Stimulated activated CD8-positive, alpha-beta memory T cell treated with anti-CD3 and anti-CD28 coated beads, Interleukin-15, amount 100 ng/mL, for 24 hours (primary cell): ENCODE data around the gene RALBP1.

Source experiments
- DNase-seq: peaks from one replicate; pipeline ENCODE4 v3.0.0-alpha.2; 2020; ENCODE audit warnings: low read depth

RALBP1 gene

DNA sequence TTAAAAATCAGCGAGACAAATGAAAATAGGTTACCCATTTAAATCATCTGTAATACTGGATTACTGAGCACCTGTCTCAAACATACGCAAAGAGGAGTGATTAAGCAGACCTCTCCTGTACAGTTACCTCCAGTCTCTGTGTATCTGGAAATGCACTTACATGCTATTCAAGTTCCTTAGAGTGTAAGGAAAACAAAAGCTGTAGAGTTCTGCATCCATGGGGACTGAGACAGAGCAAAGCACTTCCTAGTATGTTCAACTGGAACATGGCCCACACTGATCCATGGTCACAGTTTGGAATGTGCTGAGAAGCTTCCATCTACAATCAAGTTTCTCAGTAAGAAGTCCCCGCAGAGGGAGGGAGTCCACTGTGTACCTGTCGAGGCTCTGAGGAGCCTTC lies 75.1 kb downstream of the RALBP1 start:
- no peak for DNase-seq

DNA sequence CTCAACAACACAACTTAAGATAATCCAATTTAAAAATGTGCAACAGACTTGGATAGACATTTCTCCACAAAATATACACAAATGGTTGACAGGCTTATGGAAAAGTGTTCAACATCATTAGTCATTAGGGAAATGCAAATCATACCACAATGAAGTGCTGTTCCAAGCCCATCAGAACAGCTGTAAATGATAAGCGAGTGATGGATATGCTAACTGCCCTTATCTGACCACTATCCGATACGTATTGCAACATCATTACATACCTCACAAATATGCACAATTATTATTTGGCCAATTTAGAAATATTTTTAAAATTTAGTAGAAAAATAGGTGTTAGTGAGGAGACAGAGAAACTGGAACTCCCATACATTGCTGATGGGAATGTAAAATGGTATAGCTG lies 76.9 kb downstream of the RALBP1 start:
- DNase-seq, result no peak

- no peak for DNase-seq
These were observed 77.3 kb downstream of the RALBP1 start for GRCh38 chr18:9552616-9553015.

DNA sequence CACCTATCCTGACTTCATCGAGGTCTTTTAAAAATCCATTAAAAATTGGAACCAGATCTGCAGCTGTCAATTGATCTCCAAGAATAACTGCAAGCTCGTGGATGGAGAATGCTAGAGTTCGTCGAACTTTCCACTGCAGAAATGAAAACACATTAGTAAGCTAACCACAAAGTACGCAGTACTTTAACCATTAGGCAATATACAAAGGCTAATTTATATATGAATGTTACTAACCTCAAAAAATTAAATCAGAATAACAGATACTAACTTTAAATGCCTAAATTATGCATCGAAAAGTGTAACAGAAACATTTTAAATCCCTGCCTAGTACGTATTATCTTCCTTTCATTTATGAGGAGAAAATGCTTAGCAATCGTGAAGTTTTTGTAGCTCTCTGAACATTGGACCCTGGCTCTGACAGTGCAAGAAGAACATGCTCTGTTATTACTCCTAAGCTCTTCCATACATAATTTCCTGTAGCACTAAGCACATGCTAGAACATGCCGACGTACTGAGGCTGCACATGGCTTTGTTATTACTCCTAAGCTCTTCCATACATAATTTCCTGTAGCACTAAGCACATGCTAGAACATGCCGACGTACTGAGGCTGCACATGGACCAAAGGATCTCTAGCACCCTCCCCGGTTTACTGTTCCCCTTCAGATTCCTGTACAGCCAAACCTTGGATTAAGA lies 82.1 kb downstream of the RALBP1 start:
- DNase-seq, result no peak

GRCh38 chr18:9558387-9559064 lies 83.2 kb downstream of the RALBP1 start:
- DNase-seq, result no peak

DNA sequence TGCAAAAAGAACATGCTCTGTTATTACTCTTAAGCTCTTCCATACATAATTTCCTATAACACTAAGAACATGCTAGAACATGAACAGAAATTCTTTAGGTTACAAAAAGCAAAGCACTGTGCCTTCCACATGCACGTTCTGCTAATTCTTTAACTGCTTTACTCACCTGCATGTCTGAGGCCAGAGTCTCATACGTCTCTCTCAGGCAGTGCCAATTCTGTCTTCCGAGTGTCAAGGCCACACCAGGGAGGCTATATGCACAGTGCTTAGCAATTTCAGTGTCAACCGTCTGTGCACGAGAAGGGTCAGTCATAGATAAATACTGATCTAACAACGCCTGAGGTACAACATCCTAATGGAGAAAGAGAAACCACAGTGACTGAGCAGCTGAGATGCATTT lies 83.9 kb downstream of the RALBP1 start:
- DNase-seq, result no peak

- DNase-seq, result no peak
These were observed 86.4 kb downstream of the RALBP1 start for GRCh38 chr18:9561759-9562158.

DNA sequence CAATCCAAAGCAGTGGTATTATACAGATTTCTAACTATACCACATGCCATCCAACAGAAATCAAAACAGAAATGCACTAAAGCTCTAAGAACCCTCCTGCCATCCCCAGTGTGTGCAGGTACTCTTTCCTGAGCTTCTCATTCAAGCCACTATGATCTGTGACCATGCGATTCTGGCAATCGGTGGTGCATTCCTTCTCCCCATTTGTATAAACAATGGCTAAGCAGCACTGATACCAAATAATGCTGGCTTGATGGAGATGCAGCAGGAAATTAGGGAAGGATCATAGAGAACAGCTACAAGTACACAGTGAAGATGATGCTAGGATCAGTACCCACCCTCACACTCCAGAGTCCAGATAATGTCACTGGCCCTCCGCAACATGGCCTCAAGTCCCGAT lies 87.3 kb downstream of the RALBP1 start:
- DNase-seq, result no peak

- DNase-seq, result no peak
These were observed 88.0 kb downstream of the RALBP1 start for GRCh38 chr18:9563331-9563730.

GRCh38 chr18:9565407-9565806 lies 90.1 kb downstream of the RALBP1 start:
- DNase-seq, result no peak

GRCh38 chr18:9568186-9568585 lies 92.9 kb downstream of the RALBP1 start:
- no peak for DNase-seq

GRCh38 chr18:9569178-9569577 lies 93.9 kb downstream of the RALBP1 start:
- no peak for DNase-seq

DNA sequence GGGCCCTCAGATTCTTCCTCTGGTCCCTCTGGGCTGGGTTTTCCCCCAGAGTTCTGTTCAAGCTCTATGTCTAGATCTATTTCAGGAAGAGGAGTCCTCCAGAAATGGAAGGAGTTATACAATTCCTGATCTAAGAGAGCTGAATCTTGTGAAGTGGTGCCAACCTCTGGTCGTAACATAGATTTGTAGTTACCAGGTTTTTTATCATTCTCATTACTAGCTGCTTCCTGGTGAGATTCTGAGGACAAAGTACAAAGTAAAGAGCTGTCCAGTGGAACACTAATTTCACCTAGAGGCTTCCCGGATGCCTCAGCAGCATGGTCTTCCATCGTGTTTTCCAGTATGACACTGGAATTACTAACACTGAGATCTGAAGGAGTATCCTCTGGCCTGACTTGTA lies 94.9 kb downstream of the RALBP1 start:
- DNase-seq, result no peak

GRCh38 chr18:9571546-9571945 lies 96.2 kb downstream of the RALBP1 start:
- DNase-seq, result no peak

GRCh38 chr18:9574473-9575115 lies 99.3 kb downstream of the RALBP1 start:
- DNase-seq, result no peak

- no peak for DNase-seq
These were observed 100.2 kb downstream of the RALBP1 start for GRCh38 chr18:9575558-9575957.

DNA sequence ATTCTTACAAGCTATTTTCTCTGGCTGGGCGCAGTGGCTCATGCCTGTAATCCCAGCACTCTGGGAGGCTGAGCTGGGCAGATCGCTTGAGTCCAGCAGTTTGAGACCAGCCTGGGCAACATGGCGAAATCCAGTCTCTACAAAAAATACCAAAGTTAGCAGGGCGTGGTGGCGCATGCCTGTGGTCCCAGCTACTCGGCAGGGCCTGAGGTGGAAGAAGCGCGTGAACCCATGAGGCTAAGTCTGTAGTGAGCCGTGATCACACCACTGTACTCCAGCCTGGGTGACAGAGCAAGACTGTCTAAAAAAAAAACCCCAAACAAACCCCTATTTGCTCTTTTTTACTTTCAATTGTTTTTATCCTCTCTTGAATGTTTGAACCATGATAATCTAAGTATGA lies 102.0 kb downstream of the RALBP1 start:
- DNase-seq, result no peak

DNA sequence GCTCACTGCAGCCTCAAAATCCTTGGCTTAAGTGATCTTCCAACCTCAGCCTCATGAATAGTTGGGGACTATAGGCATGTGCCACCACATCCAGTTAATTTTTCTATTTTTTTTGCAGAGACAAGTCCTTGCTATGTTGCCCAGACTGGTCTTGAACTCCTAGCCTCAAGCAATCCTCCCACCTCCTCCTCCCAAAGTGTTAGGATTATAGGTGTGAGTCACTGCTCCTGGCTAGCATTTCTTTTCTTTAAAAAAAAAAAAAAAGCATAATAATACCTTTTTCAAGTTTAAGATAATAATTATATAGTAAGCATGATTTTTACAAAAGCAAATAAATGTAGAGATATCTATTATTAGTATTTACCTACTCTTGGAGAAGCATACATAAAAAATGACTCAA lies 103.0 kb downstream of the RALBP1 start:
- no peak for DNase-seq

DNA sequence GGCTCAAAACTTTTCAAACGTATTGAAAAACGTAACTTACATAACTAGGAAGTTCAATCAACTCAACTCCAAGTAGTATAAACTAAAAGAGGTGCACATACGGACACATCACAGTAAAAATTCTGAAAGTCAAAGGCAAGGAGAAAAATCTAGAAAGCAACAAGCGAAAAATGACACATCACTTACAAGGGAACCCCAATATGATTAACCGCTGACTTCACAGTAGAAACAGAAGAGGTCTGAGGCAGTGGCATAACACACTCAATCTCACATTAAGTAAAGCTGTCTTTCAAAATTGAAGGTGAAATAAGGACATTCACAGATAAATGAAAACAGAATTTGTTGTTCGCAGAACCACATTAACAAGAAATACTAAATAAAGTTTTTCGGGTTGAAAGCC lies 106.4 kb downstream of the RALBP1 start:
- DNase-seq, result no peak

- no peak for DNase-seq
These were observed 111.5 kb downstream of the RALBP1 start for GRCh38 chr18:9586814-9587213.
